Stimulated activated CD4-positive, alpha-beta T cell treated with anti-CD3 and anti-CD28 coated beads, Interleukin-2, amount 100 ng/mL, for 48 hours (primary cell): ENCODE results near the gene TRAPPC12.
"Not testable (repeated sequence)": the region's sequence is repeated elsewhere in the genome, so short reads cannot be mapped to it uniquely, and the experiment has no call there.

Experiments
- DNase-seq, 2 donors: peaks; one replicate each; pipeline ENCODE4 v3.0.0-alpha.2; 2020

Gene TRAPPC12

DNA sequence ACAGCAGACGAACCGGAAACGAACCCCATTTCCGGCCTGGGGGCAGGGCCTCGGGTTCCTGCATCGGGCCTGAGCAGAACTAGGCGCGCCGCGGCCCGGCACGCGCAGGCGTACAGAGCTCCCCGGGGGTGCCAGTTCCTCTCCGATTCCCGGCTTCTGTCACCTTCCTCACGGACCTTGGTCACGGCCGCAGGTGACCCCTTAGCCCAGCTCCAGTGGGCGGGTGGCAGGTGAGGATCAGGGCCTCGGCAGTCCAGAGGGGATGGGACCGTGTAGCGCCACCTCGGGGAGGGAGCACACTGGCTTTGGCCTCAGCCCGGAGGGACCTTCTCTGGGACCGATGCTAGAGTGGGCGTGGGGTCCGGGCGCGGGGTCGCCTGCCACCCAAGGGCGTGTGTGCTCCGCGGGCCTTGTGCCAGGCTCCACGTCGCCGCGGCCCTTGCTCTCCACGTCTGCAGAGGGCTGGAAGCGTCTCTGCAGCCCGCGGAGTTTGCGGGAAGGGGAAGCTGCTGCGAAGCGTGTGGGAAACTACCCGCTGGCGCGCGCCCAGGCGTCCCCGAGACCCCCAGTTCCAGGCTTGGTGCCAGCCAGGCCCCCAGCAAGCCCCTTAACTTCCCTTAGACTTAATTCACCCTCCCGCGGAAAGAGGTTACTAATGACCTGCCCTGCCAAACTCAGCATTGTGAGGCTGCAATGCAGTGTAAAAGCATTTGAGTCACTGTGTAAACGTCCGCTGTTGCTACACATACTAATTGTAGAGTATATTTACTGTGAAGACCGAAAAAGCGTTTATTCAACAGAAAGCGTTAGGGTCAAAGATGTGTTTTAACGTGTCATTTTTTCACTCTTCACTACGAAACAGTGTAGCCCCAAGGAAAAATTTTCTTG, at the start of gene TRAPPC12:
TRAPPC12 (plus strand) TSS at position 48 of the 888 bp plus-strand sequence. CDS start 7,930 bp downstream, outside the sequence.
- peak; percentile 88 to 92 for DNase-seq

DNA sequence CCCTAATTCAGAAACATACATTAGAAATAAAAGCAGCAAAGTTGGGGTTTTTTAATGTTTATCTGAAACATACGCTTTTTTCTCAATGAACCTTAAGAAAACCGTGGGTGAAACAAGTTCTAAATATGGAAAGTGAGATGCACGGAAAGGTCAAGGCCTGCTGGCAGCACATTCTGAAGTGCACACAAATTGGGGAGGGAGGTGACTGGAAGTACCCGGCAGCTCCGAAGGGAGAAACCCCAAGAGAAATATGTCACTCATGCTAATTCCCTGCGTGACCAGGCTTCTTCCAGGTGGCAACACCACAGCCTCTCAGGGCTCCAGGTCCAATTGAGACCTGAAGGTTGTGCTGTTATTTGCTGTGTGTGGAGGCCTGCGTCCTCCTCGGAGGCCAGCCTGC, 47.4 kb upstream of the TRAPPC12 start:
- DNase-seq, result no peak

DNA sequence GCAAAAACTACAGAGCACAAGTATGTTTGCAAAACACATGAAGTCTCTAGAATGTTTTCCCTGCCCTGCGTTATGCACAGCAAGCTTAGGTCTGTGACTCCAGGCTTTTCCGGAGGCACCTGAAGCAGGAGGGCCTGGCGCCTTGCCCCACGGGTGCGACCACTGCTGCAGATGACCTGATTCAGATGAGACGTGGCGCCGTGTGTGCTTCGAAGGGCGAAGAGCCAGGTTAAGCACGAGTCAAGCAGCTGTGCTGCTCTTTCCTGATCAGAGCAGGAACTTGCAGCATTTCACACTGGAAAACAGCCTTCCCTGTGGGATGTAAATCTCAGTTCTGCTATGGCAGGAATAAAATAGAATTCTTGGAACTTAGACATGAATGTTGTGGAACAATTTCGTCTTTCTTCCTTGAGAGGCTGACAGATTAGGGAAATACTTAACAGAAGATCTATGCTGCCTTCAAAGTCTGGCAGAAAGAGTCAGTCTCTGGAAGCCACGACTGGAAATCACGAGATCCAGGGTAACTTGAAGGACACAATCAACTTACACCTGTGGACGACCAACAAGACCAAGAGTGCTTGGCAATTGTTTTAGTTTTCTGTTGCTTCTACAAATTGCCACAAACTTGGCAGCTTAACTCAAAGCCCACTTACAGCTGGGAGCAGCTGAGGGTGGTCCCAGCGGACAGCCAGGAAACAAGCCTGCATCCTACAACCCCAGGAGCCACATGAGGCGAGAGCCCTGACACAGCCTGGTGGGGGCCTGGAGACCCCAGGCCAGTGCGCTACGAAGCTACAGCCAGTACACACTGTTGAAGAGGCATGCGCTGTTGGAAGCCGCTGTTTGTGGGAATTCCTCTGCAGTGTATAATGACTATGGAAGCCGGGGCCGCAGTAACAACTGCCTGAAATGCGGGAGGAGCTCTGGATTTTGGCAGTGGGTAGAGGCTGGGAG, 44.8 kb upstream of the TRAPPC12 start:
- no peak for DNase-seq

DNA sequence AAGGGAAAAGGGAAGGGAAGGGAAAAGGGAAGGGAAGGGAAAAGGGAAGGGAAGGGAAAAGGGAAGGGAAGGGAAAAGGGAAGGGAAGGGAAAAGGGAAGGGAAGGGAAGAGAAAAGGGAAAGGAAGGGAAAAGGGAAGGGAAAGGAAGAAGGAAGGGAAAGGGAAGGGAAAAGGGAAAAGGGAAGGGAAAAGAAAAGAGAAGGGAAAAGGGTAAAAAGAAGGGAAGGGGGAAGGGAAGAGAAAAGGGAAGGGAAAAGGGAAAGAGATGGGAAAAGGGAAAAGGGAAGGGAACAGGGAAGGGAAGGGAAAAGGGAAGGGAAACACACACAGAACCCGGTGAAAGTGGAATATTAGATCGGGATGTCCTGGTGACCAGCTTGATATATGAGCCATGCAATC, 42.6 kb upstream of the TRAPPC12 start:
- no peak for DNase-seq

DNA sequence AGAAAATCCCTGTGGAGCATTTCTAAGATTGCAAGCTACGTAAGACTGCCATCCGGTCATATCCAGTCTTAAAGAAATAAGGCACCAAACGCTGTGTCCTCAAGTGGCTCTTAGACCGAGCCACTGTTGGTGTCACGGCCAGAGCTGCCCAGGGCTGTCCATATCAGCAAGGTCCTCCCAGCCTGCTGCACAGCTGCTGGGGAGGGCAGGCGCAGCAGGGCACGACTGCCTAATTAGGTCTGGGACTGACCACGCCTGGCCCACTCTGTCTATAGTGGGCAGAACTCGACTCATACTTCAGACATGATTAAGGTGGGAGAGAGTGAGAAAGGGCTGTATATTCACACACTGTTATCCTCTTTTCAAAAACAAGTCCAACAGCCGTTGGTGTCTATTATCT, 41.2 kb upstream of the TRAPPC12 start:
- no peak for DNase-seq

DNA sequence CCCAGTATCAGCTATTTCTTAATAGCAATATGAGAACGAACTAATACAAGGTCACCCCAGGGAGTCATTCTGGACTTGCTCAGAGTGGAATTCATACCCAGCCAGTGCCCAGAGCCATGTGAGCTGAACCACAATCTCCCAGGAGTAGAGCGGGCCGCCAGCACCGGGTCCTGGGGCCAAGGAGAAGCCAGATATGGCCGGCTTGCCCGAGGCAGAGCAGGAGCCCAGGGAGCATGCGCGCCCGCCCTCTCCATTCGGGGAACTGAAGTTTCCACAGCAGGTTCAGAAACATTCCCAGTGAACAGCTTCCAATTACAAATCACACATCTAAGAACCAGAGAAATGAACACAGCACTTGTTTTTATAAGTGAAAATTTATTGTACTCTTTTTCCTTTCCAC, 39.4 kb upstream of the TRAPPC12 start:
- no peak for DNase-seq

DNA sequence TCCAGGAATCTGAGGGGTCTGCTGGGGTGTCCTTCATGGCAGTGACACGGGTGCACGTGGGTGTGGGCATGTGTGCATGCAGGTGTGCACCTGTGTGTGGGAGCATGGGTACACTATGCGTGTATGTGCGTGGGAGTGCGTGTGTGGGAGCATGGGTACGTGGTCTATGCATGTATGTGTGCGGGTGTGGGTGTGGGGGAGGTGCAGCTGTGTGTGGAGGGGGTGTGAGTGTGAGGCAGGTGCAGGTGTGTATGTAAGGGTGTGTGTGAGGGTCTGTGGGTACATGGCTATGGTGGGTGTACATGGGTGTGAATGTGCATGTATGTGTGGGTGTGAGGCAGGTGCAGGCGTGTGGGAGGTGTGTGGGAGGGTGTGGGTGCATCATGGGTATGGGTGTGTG, 38.2 kb upstream of the TRAPPC12 start:
- no peak for DNase-seq

DNA sequence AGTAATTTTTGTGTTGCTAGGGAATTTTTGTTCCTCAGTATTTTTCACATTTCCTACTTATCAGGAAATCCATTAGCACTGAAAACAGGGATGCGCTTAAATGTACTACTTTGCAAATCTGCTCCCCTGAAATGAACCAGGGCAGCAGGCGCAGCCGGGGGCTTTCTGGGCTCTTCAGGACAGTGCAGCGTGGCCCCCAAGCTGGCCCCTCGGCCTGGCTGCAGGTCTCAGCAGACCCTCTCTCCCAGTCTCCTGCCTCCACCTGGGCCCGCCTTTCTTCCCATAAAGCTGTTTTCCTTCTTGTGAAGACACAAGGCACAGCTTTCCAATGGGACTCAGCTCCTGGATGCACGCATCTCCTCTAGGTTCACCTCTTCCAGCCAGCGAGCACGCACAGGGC, 37.2 kb upstream of the TRAPPC12 start:
- no peak for DNase-seq

DNA sequence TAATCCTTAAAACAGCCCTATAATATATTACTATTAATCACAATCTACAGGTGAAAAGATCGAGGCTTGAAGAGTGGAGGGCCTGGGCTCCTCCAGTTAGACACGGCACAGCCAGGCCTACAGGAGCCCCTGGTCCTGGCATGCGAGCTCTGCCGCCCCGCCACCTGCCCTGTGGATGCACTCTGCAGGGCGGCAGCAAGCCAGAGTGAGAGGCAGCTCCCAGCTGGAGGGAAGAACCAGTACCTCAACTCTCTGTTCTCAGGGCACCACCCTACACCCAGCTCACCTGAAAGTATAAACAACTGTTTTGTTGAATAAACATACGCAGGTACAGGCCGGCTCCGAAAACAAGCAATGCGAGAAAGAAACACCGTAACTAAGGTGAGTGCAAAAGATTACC, 36.5 kb upstream of the TRAPPC12 start:
- DNase-seq, result no peak

DNA sequence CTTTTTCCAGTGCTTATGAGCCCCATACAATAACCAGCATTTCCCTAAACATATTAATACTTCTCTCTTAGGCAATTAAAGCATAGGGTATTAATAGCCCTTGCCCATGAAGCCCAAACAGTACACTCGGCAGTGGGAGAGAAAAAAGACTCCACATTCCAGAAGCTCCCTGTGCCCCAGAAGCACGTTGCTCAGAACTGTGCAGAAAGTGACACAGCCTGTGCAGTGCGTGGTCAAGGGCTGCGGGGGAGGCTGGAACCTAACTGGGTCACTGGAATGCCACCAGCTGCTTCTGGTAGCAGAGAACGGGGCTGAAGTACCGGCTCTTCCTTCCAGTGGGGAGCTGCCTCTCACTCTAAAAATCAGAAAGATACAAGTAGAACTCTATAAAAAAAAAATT, 34.6 kb upstream of the TRAPPC12 start:
- no peak for DNase-seq

DNA sequence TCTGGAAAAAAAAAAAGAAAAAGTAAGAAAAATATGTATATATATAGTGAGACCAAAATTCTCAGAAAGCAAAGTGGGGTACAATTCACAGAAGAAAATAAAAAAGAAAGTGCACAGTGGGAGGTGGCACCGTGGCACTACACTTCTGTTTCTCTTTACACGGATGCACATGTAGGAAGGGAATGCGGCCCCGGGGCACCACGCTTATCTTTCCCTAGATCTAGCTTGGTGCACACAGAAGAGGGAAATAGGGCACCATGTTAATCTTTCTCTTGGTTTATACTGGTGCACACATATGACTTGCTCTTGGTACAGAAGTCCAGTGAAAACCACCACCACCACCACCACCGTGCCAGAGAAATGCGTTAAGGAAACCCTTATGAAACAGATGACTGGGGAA, 33.9 kb upstream of the TRAPPC12 start:
- no peak for DNase-seq

DNA sequence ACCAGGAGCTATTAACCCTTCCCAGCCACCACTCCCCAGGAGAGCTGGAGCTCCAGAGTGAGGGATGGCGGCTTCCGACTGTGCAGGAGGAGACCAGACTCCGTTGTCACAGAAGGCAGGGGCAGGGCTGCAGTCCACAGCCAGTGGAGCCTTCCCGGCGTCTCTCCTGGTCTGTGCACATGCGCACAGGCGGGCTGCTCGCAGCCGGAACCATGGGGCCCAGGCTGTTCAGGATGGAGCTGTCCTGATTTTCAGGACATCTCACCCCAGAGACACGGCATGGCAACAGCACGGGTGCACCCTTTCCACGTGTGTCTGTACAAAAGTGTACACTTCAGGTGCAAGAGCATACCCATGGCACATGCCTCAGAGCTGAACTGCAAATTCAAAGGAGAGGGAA, 30.7 kb upstream of the TRAPPC12 start:
- no peak for DNase-seq

DNA sequence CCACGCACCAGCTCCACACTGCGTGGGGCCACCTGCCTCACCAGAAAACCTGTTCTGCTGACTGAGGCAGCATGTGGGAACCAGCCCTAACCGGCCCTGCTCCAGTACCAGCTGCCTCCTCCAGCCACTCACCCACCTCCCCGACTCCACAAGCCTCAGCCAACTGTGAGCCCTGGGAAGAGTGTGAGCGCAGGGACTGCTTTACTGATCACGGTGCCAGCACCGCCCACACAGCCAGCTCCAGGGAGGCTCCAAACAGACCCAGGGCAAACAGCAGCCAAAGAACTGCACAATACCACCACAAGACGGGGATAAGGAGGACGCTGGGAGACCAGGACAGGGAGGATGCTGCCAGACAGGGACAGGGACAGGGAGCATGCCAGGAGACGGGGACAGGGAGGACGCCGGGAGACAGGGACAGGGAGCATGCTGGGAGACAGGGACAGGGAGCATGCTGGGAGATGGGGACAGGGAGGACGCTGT, 30.2 kb upstream of the TRAPPC12 start:
- no peak for DNase-seq

DNA sequence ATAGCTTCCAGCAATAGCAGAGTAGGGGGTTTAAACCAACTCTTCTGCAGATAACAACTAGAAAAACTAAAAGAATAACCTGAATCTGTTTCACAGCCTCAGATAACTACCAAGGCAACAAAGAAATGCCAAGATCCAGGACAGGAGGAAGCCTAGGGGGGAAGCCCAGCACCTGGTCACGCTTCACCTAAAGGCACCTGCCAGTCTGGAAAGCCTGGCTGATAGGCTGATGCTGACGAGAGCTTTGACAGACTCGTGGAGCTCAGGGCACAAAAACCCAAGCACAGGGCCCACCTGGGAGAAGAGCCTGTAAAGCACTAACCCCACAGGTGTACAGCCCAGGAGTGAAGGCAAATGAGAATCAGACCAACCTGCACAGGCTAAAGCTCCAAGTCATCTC, 24.5 kb upstream of the TRAPPC12 start:
- DNase-seq, result no peak

DNA sequence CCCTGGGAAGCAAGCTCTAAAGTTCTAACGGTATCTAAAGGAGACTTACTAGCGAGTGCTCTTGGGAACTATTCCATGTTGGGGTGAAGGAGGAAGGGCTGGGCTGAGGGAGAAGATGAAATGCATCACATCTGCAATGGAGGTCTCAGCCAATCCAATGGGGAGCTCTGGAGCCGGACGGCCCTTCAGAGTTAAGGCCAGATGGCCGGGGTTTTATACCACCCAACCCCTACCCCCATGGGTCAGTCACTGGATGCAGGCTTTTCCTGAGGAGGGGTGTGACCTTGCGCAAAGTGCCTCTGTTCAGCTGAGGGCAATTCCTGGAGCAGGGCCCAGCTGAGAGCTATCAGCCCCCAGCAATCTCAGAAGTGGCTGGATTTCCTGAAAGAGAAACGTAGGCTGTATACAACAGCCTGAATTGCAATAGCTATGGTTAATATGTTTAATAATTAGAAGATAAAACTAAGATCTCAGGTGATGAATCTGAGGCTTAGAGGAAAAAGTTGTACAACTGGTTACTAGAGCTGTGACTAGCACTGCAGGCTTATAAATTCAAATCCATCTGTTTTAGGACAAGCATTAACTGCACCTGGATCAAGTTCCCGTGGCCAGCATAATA, 23.4 kb upstream of the TRAPPC12 start:
- no peak for DNase-seq

DNA sequence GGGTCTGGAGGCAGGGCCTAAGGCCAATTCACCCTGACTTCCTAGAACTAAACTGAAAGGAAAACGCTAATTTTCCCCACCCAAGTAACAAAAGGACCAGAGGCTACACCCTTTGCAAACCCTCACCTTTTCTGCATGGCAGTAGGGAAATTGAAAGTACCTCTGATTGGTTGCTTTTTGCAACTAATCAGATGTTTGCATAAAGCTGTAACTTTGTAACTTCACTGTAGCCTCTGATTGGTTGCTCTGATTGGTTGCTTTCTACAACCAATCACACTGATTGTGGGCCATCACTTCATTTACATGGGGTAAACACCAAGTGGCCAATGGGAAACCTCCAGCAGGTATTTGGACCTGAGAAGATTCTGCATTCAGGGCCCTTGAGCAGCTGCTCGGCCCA, 22.7 kb upstream of the TRAPPC12 start:
- no peak for DNase-seq

DNA sequence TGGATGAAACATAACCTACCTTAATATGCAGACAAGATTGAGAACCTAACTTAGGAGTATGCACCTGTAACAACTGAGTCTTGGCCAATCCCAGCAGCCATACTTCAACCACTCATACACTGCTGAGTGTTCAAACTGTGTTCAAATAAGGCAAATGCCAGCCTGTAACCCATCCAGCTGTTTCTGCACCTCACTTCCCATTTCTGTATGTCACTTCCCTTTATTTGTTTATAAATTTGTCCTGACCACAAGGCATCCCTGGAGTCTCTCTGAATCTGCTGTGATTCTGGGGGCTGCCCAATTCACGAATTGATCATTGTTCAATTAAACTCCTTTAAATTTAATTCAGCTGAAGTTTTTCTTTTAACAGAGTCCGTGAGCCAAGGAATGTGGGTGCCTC, 22.0 kb upstream of the TRAPPC12 start:
- DNase-seq, result not testable (repeated sequence)

DNA sequence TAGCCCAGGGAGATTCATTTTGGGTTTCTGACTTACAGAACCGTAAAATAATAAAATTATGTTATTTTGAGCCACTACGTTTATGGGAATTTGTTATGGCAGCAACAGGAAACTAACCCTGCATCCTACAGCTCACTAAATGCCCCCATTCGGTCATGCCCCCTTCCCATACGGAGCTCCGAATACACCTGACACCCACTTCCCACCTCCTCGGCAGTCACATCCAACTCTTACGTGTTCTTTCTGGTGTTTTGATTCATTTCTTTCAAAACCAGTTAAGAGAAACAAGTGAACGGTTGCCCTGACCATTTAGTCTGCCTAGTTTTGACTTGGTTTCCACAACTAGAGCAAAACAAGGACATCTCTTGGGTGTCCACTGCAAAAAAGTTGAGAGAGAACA, 21.6 kb upstream of the TRAPPC12 start:
- DNase-seq, result no peak

DNA sequence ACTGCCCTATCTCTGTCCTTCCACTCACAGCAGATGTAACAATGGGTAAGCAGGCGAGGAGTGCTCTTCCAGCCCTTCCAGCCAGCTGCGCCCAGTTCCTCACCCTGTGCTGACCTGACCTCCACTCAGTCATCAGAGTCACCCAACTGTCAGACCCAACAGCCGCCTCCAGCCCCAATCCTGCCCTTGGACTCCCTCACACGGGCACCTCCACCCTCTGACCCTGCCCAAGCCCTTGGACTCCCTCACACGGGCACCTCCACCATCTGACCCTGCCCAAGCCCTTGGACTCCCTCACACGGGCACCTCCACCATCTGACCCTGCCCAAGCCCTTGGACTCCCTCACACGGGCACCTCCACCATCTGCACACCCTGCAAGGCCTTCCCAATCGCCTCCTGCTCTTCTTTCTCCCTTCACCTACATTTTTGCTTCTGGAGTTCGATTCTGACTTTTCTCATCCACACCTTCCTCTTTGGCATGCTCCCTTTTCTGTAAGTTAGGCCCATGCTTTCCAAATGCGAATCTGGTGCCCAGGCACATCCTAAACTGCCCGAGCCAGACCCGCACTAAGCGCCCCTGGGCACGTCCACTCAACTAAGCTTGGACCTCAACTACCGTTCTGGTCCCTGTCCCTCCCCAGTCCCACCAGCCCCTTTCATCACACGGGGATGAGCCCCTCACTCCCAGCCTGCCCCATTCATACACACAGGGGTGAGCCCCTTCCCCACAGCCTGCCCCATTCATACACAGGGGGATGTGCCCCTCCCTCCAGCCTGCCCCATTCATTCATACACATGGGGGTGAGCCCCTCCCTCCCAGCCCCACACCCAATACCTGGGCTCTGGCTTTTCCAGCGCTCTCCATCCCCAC, 17.7 kb upstream of the TRAPPC12 start:
- no peak for DNase-seq

DNA sequence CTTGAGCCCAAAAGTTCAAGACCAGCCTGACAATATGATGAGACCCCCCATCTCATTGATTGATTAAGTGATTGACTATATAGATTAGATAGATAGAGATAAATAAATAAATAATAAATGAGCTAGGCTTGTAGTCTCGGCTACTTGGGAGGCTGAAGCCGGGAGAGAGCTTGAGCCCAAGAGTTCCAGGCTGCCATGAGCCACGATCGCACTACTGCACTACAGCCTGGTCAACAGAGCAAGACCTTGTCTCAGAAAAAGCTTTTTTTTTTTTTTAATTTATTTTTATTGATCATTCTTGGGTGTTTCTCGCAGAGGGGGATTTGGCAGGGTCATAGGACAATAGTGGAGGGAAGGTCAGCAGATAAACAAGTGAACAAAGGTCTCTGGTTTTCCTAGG, 14.3 kb upstream of the TRAPPC12 start:
- DNase-seq, result no peak

DNA sequence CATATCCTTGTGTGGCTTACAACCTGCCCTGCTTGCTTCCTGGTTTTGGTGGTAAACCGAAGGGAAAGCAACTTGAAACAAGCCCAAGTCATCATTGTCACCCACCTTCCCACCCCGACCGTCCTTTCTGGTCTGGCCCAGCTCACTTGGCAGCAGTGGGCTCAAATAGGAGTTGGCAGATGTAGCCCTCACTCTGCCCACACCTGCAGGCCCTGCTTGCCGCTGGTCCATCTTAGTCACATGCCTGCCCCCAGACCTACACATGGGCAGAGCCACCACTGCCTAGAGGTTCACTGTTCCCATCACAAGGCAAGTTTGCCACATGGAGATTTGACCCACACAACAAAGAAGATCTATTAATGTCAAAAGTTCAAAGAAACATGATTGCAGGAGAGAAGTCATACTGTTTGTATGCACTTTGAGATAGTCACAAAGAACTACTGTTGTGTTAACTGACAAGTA, 11.2 kb upstream of the TRAPPC12 start:
- DNase-seq, result no peak
